DMS79 (cell line): Measurements from ENCODE around the gene ATG13.
A peak's percentile ranks its signal among the peaks of the same experiment; 100 is the strongest.

Experiments used
- DNase-seq: peaks from one replicate; lab custom pipeline; 2025; lab: John Stamatoyannopoulos, UW

Gene ATG13

DNA sequence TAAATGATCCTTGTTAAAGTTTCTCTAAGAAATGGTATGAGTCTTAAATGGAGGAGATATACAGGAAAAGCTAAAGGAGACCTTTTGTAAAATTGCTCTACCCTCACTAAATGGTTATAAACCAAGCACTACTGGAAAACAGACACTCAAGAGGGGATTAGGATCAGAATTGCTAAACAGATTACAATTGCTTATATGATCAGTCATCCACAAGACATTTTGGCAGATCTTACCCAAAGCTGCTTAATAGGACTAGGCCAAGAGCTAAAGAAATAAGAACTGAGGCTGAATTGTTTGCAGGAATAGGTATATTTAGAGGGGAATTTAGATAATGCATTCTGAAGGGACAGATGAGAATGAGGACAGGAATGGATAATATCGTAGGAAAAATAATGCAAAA, 9.8 kb upstream of the ATG13 start:
- DNase-seq = no peak

GRCh38 chr11:46609386-46609785, 8.0 kb upstream of the ATG13 start:
- no peak for DNase-seq

DNA sequence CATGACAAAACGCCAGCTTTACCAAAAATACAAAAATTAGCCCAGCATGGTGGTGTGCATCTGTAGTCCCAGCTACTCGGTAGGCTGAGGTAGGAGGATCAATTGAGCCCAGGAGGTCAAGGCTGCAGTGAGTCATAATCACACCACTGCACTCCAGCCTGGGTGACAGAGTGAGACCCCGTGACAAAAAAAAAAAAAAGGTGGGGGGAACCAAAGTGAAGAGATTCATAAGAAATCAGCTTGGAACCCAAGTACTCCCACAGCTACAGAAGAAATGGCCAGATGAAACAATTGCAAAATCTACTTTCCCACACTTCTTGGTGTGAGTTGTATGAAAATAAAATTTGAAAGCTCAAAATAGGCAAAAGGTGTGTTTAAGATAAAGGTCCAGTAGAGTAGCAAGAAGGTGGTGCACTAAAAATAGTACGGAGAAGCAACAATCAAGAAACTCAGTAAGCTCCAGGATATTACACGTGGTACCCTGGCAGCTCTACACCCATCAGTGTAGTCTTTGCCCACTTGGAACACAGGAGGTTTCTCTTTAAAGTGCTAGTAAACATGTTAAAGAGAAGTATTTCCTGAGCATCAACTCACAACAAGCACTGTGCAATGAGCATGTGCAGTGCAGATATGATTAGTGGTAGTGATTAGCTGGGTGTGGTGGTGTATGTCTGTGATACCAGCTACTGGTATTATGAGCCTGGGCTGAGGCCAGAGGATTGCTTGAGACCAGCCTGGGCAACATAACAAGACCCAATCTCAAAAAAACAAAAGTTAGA, 5.6 kb upstream of the ATG13 start:
- DNase-seq = no peak

- DNase-seq = no peak
Observed at GRCh38 chr11:46612326-46612725, 5.0 kb upstream of the ATG13 start.

DNA sequence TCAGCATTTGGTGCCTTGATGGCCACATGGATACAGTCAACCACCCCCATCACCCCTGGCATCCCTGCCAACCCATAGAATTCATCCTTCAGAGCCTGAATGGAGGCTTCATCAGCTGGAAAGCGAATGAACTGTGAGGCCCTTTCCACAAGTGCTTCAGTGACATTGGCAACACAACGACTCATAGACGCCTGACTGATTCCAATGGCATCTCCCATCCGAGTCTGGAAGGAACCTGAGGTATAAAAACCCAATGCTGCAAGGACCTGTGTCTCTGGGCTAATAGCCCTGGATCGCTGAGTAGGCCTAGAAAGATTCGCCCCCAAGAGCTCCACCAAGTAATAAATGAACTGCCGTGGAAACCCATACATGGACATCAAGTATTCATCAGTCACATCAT, 1.6 kb upstream of the ATG13 start:
- no peak for DNase-seq

DNA sequence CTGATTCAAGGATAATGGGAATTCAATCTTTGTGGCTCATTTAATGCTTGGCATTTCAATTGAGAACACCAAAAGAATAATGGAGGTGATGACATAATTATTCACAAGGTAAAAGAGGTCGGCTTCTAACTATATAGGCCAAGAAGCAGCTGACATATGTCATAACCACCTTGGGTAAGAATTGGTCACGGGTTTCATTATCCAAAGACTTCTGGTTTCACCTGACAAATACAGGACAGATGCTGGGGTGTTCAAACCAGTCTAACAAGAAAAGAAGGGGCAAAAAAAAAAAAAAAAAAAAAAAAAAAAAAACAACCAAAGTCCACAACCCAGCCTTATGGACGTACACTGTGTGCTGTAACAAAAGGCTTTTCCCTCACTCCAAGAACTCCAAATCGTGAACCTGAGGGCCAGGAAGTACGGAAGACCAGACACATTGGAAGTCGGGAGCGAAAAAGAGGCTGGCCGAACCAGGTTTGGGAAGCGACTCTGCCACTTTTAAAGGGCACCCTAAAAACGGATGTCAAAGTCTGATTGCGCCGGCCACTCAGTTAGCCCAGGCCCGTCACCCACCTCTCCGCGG, 711 bp upstream of the ATG13 start:
- peak; percentile 27 for DNase-seq

GRCh38 chr11:46617972-46618314, 590 bp downstream of the ATG13 start:
- DNase-seq = no peak

- DNase-seq = no peak
Observed at GRCh38 chr11:46618837-46619236, 1.5 kb downstream of the ATG13 start.

DNA sequence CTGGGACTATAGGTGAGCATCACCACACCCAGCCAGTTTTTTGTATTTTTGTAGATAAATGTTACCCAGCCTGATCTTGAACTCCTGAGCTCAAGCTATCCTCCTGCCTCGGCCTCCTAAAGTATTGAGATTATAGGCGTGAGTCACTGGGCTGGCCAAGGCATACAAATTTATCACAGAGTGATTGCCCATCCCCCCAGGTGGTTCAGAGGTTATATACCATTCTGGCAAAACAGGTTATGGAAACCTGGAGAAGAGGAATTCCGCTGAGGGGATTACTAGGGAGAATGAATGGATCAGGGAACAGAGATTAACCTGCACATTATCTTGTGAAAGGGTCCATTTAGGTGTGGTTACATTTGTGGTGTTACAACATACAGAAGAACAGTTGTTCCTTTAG, 8.1 kb downstream of the ATG13 start:
- no peak for DNase-seq

- no peak for DNase-seq
Observed at GRCh38 chr11:46628961-46629360, 11.6 kb downstream of the ATG13 start.

GRCh38 chr11:46630237-46630636, 12.9 kb downstream of the ATG13 start:
- DNase-seq = no peak

DNA sequence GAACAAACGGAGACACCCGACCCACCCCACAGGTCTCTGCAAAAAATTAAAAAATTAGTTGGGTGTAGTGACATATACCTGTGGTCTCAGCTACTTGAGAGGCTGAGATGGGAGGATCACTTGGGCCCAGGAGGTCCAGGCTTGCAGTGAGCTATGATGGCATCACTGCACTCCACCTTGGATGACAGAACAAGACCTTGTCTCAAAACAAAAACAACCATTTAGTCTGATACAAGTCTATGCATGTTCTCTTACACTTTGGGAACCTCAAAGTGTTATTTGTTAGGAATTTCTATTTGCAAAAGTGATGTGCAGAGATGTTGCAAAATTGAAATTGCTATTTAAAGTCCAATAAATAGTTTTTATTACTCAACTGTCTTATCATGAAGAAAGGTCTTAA, 14.3 kb downstream of the ATG13 start:
- no peak for DNase-seq

- DNase-seq = no peak
Observed at GRCh38 chr11:46632502-46632901, 15.1 kb downstream of the ATG13 start.

DNA sequence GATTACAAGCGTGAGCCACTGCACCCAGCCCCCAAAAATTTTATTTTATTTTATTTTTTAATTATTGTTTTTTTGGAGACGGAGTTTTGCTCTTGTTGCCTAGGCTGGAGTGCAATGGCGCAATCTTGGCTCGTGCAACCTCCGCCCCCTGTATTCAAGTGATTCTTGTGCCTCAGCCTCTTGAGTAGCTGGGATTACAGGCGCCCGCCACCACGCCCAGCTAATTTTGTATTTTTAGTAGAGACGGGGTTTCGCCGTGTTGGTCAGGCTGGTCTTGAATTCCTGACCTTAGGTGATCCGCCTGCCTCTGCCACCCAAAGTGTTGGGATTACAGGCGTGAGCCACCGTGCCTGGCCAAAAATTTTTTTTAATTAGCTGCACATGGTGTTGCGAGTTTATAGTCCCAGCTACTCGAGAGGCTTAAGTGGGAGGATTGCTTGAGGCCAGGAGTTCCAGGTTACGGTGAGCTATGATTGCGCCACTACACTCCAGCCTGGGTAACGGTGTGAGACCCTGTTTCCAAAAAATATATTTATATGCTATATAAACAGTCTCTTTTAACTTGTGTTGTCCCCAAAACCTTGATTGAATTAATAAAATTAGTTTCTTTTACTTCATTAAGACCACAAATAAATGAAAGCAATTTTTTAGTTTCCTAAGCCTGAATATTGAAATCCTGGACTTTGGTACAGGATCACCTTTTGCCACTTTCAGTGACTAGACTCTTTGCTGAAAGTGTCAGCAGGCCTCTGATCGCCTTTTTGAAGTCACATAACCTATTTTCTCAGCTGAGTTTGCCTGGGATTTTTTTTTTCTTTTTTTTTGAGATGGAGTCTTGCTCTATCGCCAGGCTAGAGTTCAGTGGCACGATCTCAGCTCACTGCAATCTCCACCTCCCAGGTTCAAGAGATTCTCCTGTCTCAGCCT, 16.2 kb downstream of the ATG13 start:
- no peak for DNase-seq

- DNase-seq = no peak
Observed at GRCh38 chr11:46635557-46636139, 18.3 kb downstream of the ATG13 start.

GRCh38 chr11:46637546-46637945, 20.2 kb downstream of the ATG13 start:
- DNase-seq = no peak

GRCh38 chr11:46639197-46639839, 22.0 kb downstream of the ATG13 start:
- DNase-seq = no peak

GRCh38 chr11:46640036-46640788, 22.9 kb downstream of the ATG13 start:
- DNase-seq = no peak

DNA sequence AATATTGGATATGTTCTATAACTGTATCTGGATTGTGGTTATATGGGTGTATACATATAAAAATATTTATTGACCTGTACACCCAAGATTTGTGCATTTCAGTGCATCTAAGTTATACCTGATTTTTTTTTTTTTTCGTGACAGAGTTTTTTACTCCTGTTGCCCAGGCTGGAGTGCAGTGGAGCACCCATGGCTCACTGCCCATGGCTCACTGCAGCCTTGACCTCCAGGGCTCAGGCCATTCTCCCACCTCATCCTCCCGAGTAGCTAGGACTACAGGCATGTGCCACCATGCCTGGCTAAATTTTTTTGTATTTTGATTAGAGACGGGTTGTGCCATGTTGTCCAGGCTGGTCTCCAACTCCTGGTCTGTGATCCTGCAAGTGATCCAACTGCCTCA, 24.3 kb downstream of the ATG13 start:
- no peak for DNase-seq

DNA sequence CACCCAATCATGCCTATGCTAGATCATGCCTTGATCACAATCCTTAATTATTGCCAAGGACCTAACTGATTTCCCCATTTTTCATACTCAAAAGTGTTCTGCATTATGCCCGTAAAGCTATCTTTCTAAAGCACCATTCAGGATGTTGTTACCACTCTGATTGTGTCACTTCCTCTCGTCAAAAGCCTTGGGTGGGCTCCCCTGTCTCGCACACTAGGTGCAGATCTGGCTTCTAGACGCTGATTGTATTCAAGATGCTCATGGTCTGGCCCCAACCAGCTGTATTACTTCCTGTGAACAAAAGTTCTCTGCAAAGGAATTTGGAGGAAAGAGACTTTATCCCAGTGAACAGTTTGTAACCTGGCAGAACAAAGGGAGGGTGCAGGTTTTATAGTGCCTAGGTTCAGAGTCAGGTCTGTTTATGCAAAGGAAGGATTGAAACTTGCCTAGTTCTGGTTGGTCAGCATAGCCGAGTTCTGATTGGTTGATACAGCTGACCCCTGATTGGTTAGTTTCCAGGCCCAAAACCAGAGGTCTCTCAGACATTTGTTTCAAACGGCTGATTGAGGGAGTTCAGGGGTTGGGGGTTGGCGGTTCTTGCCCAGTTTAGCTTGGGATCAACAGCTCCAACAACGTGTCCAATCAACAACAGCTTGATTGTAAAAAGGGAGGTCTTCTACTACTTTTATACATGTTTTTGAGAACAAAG, 25.4 kb downstream of the ATG13 start:
- no peak for DNase-seq

GRCh38 chr11:46643531-46643930, 26.2 kb downstream of the ATG13 start:
- DNase-seq = no peak
